H1 (cell line): ENCODE data around the gene CD247. TPM values are rescaled to one million over a fixed set of nuclear protein-coding genes. Genes with fewer than 3 reads are reported as not detected.

Experiments used
- CTCF ChIA-PET: fragments of 300-600 bp; sonication (Branson Sonifier 250); formaldehyde crosslinking; loops from one replicate; lab custom pipeline; 2021; ENCODE audit not compliant: partially characterized antibody; lab: Charles Lee
- POLR2A ChIA-PET: fragments of 300-600 bp; sonication (Branson Sonifier 250); formaldehyde crosslinking; loops from one replicate; lab custom pipeline; 2021; ENCODE audit warnings: inconsistent platforms; ENCODE audit not compliant: partially characterized antibody; lab: Charles Lee
- DNase-seq, 2 experiments: peaks; one replicate each; pipeline versions ENCODE4 v3.0.0 to v3.0.0-alpha.2; 2010 to 2022; ENCODE audit warnings: low spot score in 2 of 2, low read depth in 1 of 2, mixed read lengths in 1 of 2
- FAIRE-seq: peaks from 2 replicates; lab custom pipeline; 2011; peaks lifted over from hg19 to GRCh38; lab: Jason Lieb, UNC
- H2AFZ ChIP-seq: 2 replicates; pipeline ENCODE4 v1.8.1; 2012; ENCODE audit warnings: low read length, inconsistent platforms
- H2AK5ac ChIP-seq: 2 replicates; pipeline ENCODE4 v1.6.1; 2013; ENCODE audit warnings: low read depth, low read length
- H2BK120ac ChIP-seq: replicated peaks from 2 replicates; pipeline ENCODE3; 2013; ENCODE audit warnings: low read depth, low read length, inconsistent platforms
- H2BK12ac ChIP-seq: 2 replicates; pipeline ENCODE4 v1.6.1; 2013; ENCODE audit warnings: low read depth, low read length
- H2BK15ac ChIP-seq: 2 replicates; pipeline ENCODE4 v1.6.1; 2013; ENCODE audit warnings: low read length
- H2BK20ac ChIP-seq: 2 replicates; pipeline ENCODE4 v1.6.1; 2013; ENCODE audit warnings: low read length
- H2BK5ac ChIP-seq: 2 replicates; pipeline ENCODE4 v1.6.1; 2013; ENCODE audit warnings: low read depth, low read length
- H3K14ac ChIP-seq: 2 replicates; pipeline ENCODE4 v1.6.1; 2013; ENCODE audit warnings: inconsistent platforms; ENCODE audit not compliant: insufficient read length
- H3K18ac ChIP-seq: 2 replicates; pipeline ENCODE4 v1.6.1; 2013; ENCODE audit warnings: low read length; ENCODE audit errors: extremely low read depth
- H3K23ac ChIP-seq: 2 replicates; pipeline ENCODE4 v1.6.1; 2013; ENCODE audit warnings: inconsistent platforms; ENCODE audit not compliant: insufficient read length
- H3K23me2 ChIP-seq: 2 replicates; pipeline ENCODE4 v1.6.1; 2013; ENCODE audit warnings: low read depth, low read length
- H3K27ac ChIP-seq: 2 replicates; pipeline ENCODE4 v1.6.1; 2011; ENCODE audit warnings: low read depth, low read length, inconsistent platforms
- H3K27me3 ChIP-seq, 4 experiments: replicated peaks in 1 of 4; 1 replicate in 1 of 4; 2 replicates in 3 of 4; pipeline versions ENCODE4 v1.6.1 to v1.8.1; 2011 to 2013; ENCODE audit warnings: low read length in 3 of 4, mild to moderate bottlenecking in 3 of 4, inconsistent platforms in 2 of 4, mixed read lengths in 2 of 4, moderate library complexity in 1 of 4; ENCODE audit not compliant: control insufficient read depth in 3 of 4, insufficient read depth in 3 of 4; ENCODE audit errors: extremely low read depth in 1 of 4
- H3K36me3 ChIP-seq, 4 experiments: 2 replicates each; pipeline versions ENCODE4 v1.6.1 to v1.8.1; 2011 to 2013; ENCODE audit warnings: mild to moderate bottlenecking in 4 of 4, low read length in 3 of 4, moderate library complexity in 2 of 4, control low read depth in 1 of 4, inconsistent platforms in 1 of 4; ENCODE audit not compliant: insufficient read depth in 4 of 4, control insufficient read depth in 2 of 4
- H3K4ac ChIP-seq: replicated peaks from 2 replicates; pipeline ENCODE3; 2013; ENCODE audit warnings: low read length, low read depth, mixed read lengths, inconsistent platforms; ENCODE audit not compliant: insufficient read length
- H3K4me1 ChIP-seq, 4 experiments: replicated peaks in 1 of 4; 1 replicate in 1 of 4; 2 replicates in 3 of 4; pipeline versions ENCODE4 v1.6.1 to v1.8.1; 2011 to 2013; ENCODE audit warnings: low read length in 3 of 4, inconsistent platforms in 2 of 4, mixed read lengths in 1 of 4; ENCODE audit not compliant: insufficient read depth in 4 of 4, control insufficient read depth in 3 of 4
- H3K4me2 ChIP-seq, 2 experiments: 2 replicates each; pipeline versions ENCODE4 v1.6.1 to v1.8.1; 2011 to 2013; ENCODE audit warnings: low read depth in 2 of 2, low read length in 2 of 2, control low read depth in 1 of 2, inconsistent platforms in 1 of 2, mild to moderate bottlenecking in 1 of 2; ENCODE audit not compliant: insufficient read depth in 1 of 2
- H3K4me3 ChIP-seq, 4 experiments: fragments of 200-600, 300-600 bp in 1 of 4; sonication (generic), shearing (Covaris generic), sonication (Bioruptor Twin) in 1 of 4; 2 replicates each; pipeline versions ENCODE4 v1.5.1 to v1.8.1; 2011 to 2016; ENCODE audit warnings: low read length in 4 of 4, low read depth in 3 of 4, control low read depth in 2 of 4, inconsistent platforms in 2 of 4, mild to moderate bottlenecking in 2 of 4, mixed read lengths in 1 of 4, moderate library complexity in 1 of 4; ENCODE audit not compliant: insufficient read depth in 2 of 4; ENCODE audit errors: extremely low read depth in 1 of 4
- H3K56ac ChIP-seq: replicated peaks from 2 replicates; pipeline ENCODE3; 2013; ENCODE audit warnings: low read depth, mild to moderate bottlenecking, mixed read lengths, low read length, inconsistent platforms; ENCODE audit not compliant: insufficient read length
- H3K79me1 ChIP-seq: 2 replicates; pipeline ENCODE4 v1.6.1; 2013; ENCODE audit warnings: low read depth, low read length, control low read depth
- H3K79me2 ChIP-seq, 2 experiments: 2 replicates each; pipeline versions ENCODE4 v1.6.1 to v1.8.1; 2012 to 2013; ENCODE audit warnings: low read length in 2 of 2, mild to moderate bottlenecking in 2 of 2, inconsistent platforms in 1 of 2; ENCODE audit not compliant: insufficient read depth in 2 of 2, control insufficient read depth in 1 of 2
- H3K9ac ChIP-seq, 4 experiments: replicated peaks in 1 of 4; 1 replicate in 1 of 4; 2 replicates in 3 of 4; pipeline versions ENCODE4 v1.6.1 to v1.8.1; 2011 to 2013; ENCODE audit warnings: low read depth in 3 of 4, low read length in 3 of 4, control low read depth in 2 of 4, mild to moderate bottlenecking in 2 of 4, moderate library complexity in 2 of 4, inconsistent platforms in 1 of 4; ENCODE audit errors: extremely low read depth in 1 of 4
- H3K9me3 ChIP-seq, 2 experiments: 2 replicates each; pipeline versions ENCODE4 v1.6.1 to v1.8.1; 2012 to 2013; ENCODE audit warnings: mild to moderate bottlenecking in 2 of 2, moderate library complexity in 2 of 2, control low read depth in 1 of 2, inconsistent platforms in 1 of 2, low read depth in 1 of 2, low read length in 1 of 2, mixed read lengths in 1 of 2; ENCODE audit not compliant: insufficient read depth in 2 of 2
- H4K20me1 ChIP-seq, 2 experiments: replicated peaks in 1 of 2; 2 replicates each; pipeline versions ENCODE3 to v1.8.1; 2011 to 2013; ENCODE audit warnings: inconsistent platforms in 2 of 2, low read length in 2 of 2, mild to moderate bottlenecking in 1 of 2; ENCODE audit not compliant: insufficient read depth in 2 of 2, control insufficient read depth in 1 of 2
- H4K5ac ChIP-seq: 2 replicates; pipeline ENCODE4 v1.6.1; 2013; ENCODE audit warnings: low read length, low read depth, mixed read lengths, inconsistent platforms; ENCODE audit not compliant: insufficient read length
- H4K8ac ChIP-seq: 2 replicates; pipeline ENCODE4 v1.8.0; 2013; ENCODE audit warnings: mild to moderate bottlenecking, moderate library complexity, low read length, inconsistent platforms; ENCODE audit not compliant: insufficient read depth; ENCODE audit errors: extremely low read depth
- H4K91ac ChIP-seq: replicated peaks from 2 replicates; pipeline ENCODE3; 2013; ENCODE audit warnings: low read length, mixed read lengths, inconsistent platforms; ENCODE audit not compliant: insufficient read length
- CTBP2 ChIP-seq: IDR thresholded peaks from 2 replicates; pipeline ENCODE4 v1.7.0; 2011; ENCODE audit warnings: borderline replicate concordance, mild to moderate bottlenecking, moderate library complexity, mixed read lengths, low read length; ENCODE audit not compliant: insufficient read depth, insufficient read length
- CTCF ChIP-seq, 3 experiments: IDR thresholded peaks; 1 replicate in 2 of 3; 2 replicates in 1 of 3; pipeline versions ENCODE4 v1.5.1 to v1.6.1; 2011; ENCODE audit warnings: low read length in 3 of 3, mild to moderate bottlenecking in 3 of 3, inconsistent platforms in 2 of 3, low read depth in 1 of 3, moderate library complexity in 1 of 3; ENCODE audit not compliant: insufficient read depth in 1 of 3; ENCODE audit errors: control extremely low read depth in 1 of 3
- GTF2F1 ChIP-seq: IDR thresholded peaks from 2 replicates; pipeline ENCODE4 v1.6.1; 2012; ENCODE audit warnings: low read depth, low read length, improper control_type of control experiment, borderline replicate concordance
- KDM5A ChIP-seq: fragments of 200-600 bp; IDR thresholded peaks from 2 replicates; pipeline ENCODE4 v1.7.1; 2012; ENCODE audit warnings: mild to moderate bottlenecking, low read length, inconsistent platforms, mixed read lengths
- USF2 ChIP-seq: IDR thresholded peaks from 2 replicates; pipeline ENCODE4 v1.6.1; 2011; ENCODE audit warnings: low read length, improper control_type of control experiment
- WGBS, 2 experiments: shearing (Covaris generic) in 1 of 2; methylation state at CpG; one replicate each; pipeline versions ENCODE4 v1.1.6 to v1.1.7; 2013 to 2015; ENCODE audit warnings: low lambda C conversion rate in 2 of 2, mixed read lengths in 2 of 2, inconsistent platforms in 1 of 2, low coverage in 1 of 2, missing lambda C conversion rate in 1 of 2; ENCODE audit not compliant: insufficient replicate concordance in 2 of 2, insufficient coverage in 1 of 2, insufficient read length in 1 of 2; ENCODE audit errors: extremely low coverage in 1 of 2, missing lambda C conversion rate in 1 of 2; 5-methylcytosine and 5-hydroxymethylcytosine counted together
- polyA plus RNA-seq, 7 experiments: library from polyadenylated mRNA; depleted of rRNA in 3 of 7; stranded (reverse) in 5 of 7; unstranded in 2 of 7; fragments of >200 nt in 5 of 7; fragments of 200-250 nt in 2 of 7; gene quantifications; 1 replicate in 5 of 7; 2 replicates in 1 of 7; 4 replicates in 1 of 7; pipeline versions ENCODE4 v1.2.1 to v1.2.3, GENCODE V29; 2011 to 2013; ENCODE audit warnings: missing spikeins in 2 of 7, mixed read lengths in 2 of 7
- total RNA-seq: library from RNA; stranded (reverse); fragmentation: NEBNext Ultra II Directional; extraction: Animal tissue kit (Norgen Biotek cat#: 25700); gene quantifications from 2 replicates; pipeline ENCODE4 v1.2.1, GENCODE V29; 2021

CD247 gene
- total and polyA plus RNA-seq, 2 of the 8 experiments (the other 6 are each of a cell fraction or from before 2014, with no cell fraction given) = 2.0 to 2.2 TPM

GRCh38 chr1:167514288-167514687 is 4.0 kb downstream of the CD247 start:
- Histone ChIP-seq H3K14ac (no peak overlapping the region), H3K79me2 (no peaks in the 10 kb centered on the region), H4K91ac (no peak overlapping the region), H3K23ac (no peak overlapping the region), H3K9ac (no peak overlapping the region), H2BK12ac (no peak overlapping the region), H3K56ac (no peak overlapping the region), H3K4me3 (no peak overlapping the region), H3K4ac (no peak overlapping the region), H3K23me2 (no peaks in the 10 kb centered on the region), H3K4me1 (peaks cover 0 to 6% (median 1%) of the 10 kb centered on the region in 4 experiments; a peak in 2 of 7 replicates), H2AK5ac (no peak overlapping the region), H3K9me3 (no peaks in the 10 kb centered on the region), H2BK15ac (no peak overlapping the region), H4K20me1 (no peaks in the 10 kb centered on the region), H4K5ac (no peak overlapping the region), H2BK5ac (no peak overlapping the region), H2BK120ac (no peak overlapping the region), H2AFZ (no peak overlapping the region), H3K79me1 (no peaks in the 10 kb centered on the region), H3K27ac (no peak overlapping the region), H3K18ac (no peak overlapping the region), H3K27me3 (no peaks in the 10 kb centered on the region), H3K4me2 (no peak overlapping the region), H3K36me3 (no peaks in the 10 kb centered on the region), H4K8ac (no peak overlapping the region), H2BK20ac (no peak overlapping the region)
- CTCF ChIA-PET = interaction anchor here (1.0 to 8.3 kb wide), 5 partner anchors 9 to 246 kb away, joined by 3 to 43 read pairs (median 3); no protein-coding TSS in a partner anchor
- POLR2A ChIA-PET = no interaction called here
- no peak for FAIRE-seq
- WGBS, 2 experiments = 91% methylated on average over 9 of the region's 9 CpGs; no CpG with 5 or more reads in 1 of the 2 experiments
- DNase-seq = no peak
- TF ChIP-seq KDM5A (no peak), CTCF (IDR thresholded peaks at IDR 0.05; ENCODE audit: control extremely low read depth in 1 of 3, insufficient read depth in 1 of 3, low read depth in 1 of 3, low read length in 3 of 3) (no peak), GTF2F1 (no peak), CTBP2 (no peak), USF2 (no peak)
